Measurements from ENCODE around the gene ATL1.

GRCh38 chr14:50524731-50525515 is 35.0 kb upstream of the ATL1 start:
- TF ChIP-seq CTCF (conservative IDR thresholded peaks at IDR 0.05) (no peak), ZFX (IDR thresholded peaks at IDR 0.05) (no peak)

Data from C4-2B (cell line).